Measurements from ENCODE around the gene LRCH1. TPM values are rescaled to one million over a fixed set of nuclear protein-coding genes. Genes with fewer than 3 reads are reported as not detected.

LRCH1 gene
- total RNA-seq, 1 donor from 2014 or later: 19.3 TPM

GRCh38 chr13:46717275-46717674, 164.3 kb downstream of the LRCH1 start:
- intact Hi-C loops (cut with DNase I): no loop called here

GRCh38 chr13:46717856-46718255, 164.9 kb downstream of the LRCH1 start:
- intact Hi-C loops (cut with DNase I): no loop called here

More at GRCh38 chr13:46717275-46717674, 164.3 kb downstream of the LRCH1 start:
- DNase-seq (ENCODE audit: low spot score): no peak

GRCh38 chr13:46720189-46720588, 167.2 kb downstream of the LRCH1 start:
- DNase-seq (ENCODE audit: low spot score): no peak
- intact Hi-C loops (cut with DNase I): loop anchor here (2.0 kb wide), 1 partner anchor 227 kb away; no protein-coding TSS in a partner anchor

More at GRCh38 chr13:46717856-46718255, 164.9 kb downstream of the LRCH1 start:
- no peak for DNase-seq (ENCODE audit: low spot score)

- intact Hi-C loops (cut with DNase I): loop anchor here (1.0 to 2.0 kb wide), 2 partner anchors 170 to 228 kb away; no protein-coding TSS in a partner anchor
- no peak for DNase-seq (ENCODE audit: low spot score)
Measured at GRCh38 chr13:46721054-46721453, 168.1 kb downstream of the LRCH1 start.

- no peak for DNase-seq (ENCODE audit: low spot score)
- intact Hi-C loops (cut with DNase I): no loop called here
Measured at GRCh38 chr13:46726347-46726746, 173.4 kb downstream of the LRCH1 start.

- intact Hi-C loops (cut with DNase I): no loop called here
Measured at GRCh38 chr13:46728777-46729176, 175.8 kb downstream of the LRCH1 start.

GRCh38 chr13:46731535-46731934, 178.6 kb downstream of the LRCH1 start:
- intact Hi-C loops (cut with DNase I): no loop called here

More at GRCh38 chr13:46728777-46729176, 175.8 kb downstream of the LRCH1 start:
- DNase-seq (ENCODE audit: low spot score): no peak

GRCh38 chr13:46735425-46735824, 182.5 kb downstream of the LRCH1 start:
- intact Hi-C loops (cut with DNase I): no loop called here
- no peak for DNase-seq (ENCODE audit: low spot score)

More at GRCh38 chr13:46731535-46731934, 178.6 kb downstream of the LRCH1 start:
- no peak for DNase-seq (ENCODE audit: low spot score)

GRCh38 chr13:46736541-46737310, 183.8 kb downstream of the LRCH1 start:
- intact Hi-C loops (cut with DNase I): no loop called here
- DNase-seq (ENCODE audit: low spot score): no peak

- DNase-seq (ENCODE audit: low spot score): no peak
- intact Hi-C loops (cut with DNase I): no loop called here
Measured at GRCh38 chr13:46738055-46738454, 185.1 kb downstream of the LRCH1 start.

GRCh38 chr13:46738766-46739165, 185.8 kb downstream of the LRCH1 start:
- intact Hi-C loops (cut with DNase I): no loop called here
- DNase-seq (ENCODE audit: low spot score): no peak

GRCh38 chr13:46739447-46740098, 186.6 kb downstream of the LRCH1 start:
- no peak for DNase-seq (ENCODE audit: low spot score)
- intact Hi-C loops (cut with DNase I): no loop called here

- intact Hi-C loops (cut with DNase I): no loop called here
- no peak for DNase-seq (ENCODE audit: low spot score)
Measured at GRCh38 chr13:46743191-46743590, 190.2 kb downstream of the LRCH1 start.

GRCh38 chr13:46745062-46745461, 192.1 kb downstream of the LRCH1 start:
- intact Hi-C loops (cut with DNase I): no loop called here
- DNase-seq (ENCODE audit: low spot score): no peak

GRCh38 chr13:46745706-46746105, 192.7 kb downstream of the LRCH1 start:
- intact Hi-C loops (cut with DNase I): no loop called here
- DNase-seq (ENCODE audit: low spot score): no peak

- intact Hi-C loops (cut with DNase I): no loop called here
- no peak for DNase-seq (ENCODE audit: low spot score)
Measured at GRCh38 chr13:46747031-46747820, 194.3 kb downstream of the LRCH1 start.

- intact Hi-C loops (cut with DNase I): no loop called here
- no peak for DNase-seq (ENCODE audit: low spot score)
Measured at GRCh38 chr13:46748300-46748699, 195.3 kb downstream of the LRCH1 start.

GRCh38 chr13:46749951-46750350, 197.0 kb downstream of the LRCH1 start:
- DNase-seq (ENCODE audit: low spot score): no peak
- intact Hi-C loops (cut with DNase I): no loop called here

- intact Hi-C loops (cut with DNase I): no loop called here
- DNase-seq (ENCODE audit: low spot score): no peak
Measured at GRCh38 chr13:46751811-46752635, 199.1 kb downstream of the LRCH1 start.

All from cardiac septum (tissue), 1 donor.